OCI-M2 (cell line): Measurements from ENCODE around the gene TMOD1.
"Not testable (repeated sequence)": the region's sequence is repeated elsewhere in the genome, so short reads cannot be mapped to it uniquely, and the experiment has no call there.

Source experiments
- DNase-seq: peaks from one replicate; lab custom pipeline; 2025; ENCODE audit not compliant: unreplicated experiment; lab: John Stamatoyannopoulos, UW

Gene TMOD1

GRCh38 chr9:97497558-97498375 is 3.7 kb upstream of the TMOD1 start:
- DNase-seq: not testable (repeated sequence)

GRCh38 chr9:97498846-97499245 is 2.6 kb upstream of the TMOD1 start:
- not testable (repeated sequence) for DNase-seq

- DNase-seq: no peak
These were observed 1.2 kb upstream of the TMOD1 start for GRCh38 chr9:97500263-97500662.

GRCh38 chr9:97500765-97501176 is 695 bp upstream of the TMOD1 start:
- DNase-seq: no peak

- no peak for DNase-seq
These were observed 431 bp downstream of the TMOD1 start for GRCh38 chr9:97501972-97502221.

- no peak for DNase-seq
These were observed 937 bp downstream of the TMOD1 start for GRCh38 chr9:97502222-97502983.

GRCh38 chr9:97502984-97503861 is 1.8 kb downstream of the TMOD1 start:
- peak; percentile 47 for DNase-seq

GRCh38 chr9:97503862-97504210 is 2.4 kb downstream of the TMOD1 start:
- no peak for DNase-seq

GRCh38 chr9:97504381-97505216 is 3.1 kb downstream of the TMOD1 start:
- peak; percentile 20 for DNase-seq

- DNase-seq: no peak
These were observed 4.4 kb downstream of the TMOD1 start for GRCh38 chr9:97505845-97506244.

GRCh38 chr9:97506306-97506705 is 4.8 kb downstream of the TMOD1 start:
- DNase-seq: no peak

GRCh38 chr9:97506787-97507186 is 5.3 kb downstream of the TMOD1 start:
- DNase-seq: no peak

GRCh38 chr9:97507428-97507984 is 6.0 kb downstream of the TMOD1 start:
- no peak for DNase-seq

GRCh38 chr9:97508852-97509251 is 7.4 kb downstream of the TMOD1 start:
- no peak for DNase-seq

- no peak for DNase-seq
These were observed 9.6 kb downstream of the TMOD1 start for GRCh38 chr9:97510797-97511654.

- no peak for DNase-seq
These were observed 10.4 kb downstream of the TMOD1 start for GRCh38 chr9:97511655-97512427.

GRCh38 chr9:97512966-97513560 is 11.6 kb downstream of the TMOD1 start:
- DNase-seq: no peak

GRCh38 chr9:97514531-97514930 is 13.1 kb downstream of the TMOD1 start:
- no peak for DNase-seq
